Type B pancreatic cell (in vitro differentiated cells): ENCODE data around the gene EDIL3. TPM values are rescaled to one million over a fixed set of nuclear protein-coding genes. Genes with fewer than 3 reads are reported as not detected.

Source experiments
- DNase-seq: peaks from one replicate; pipeline ENCODE4 v3.0.0; 2021; ENCODE audit warnings: mixed read lengths; ENCODE audit not compliant: unreplicated experiment; ENCODE audit errors: extremely low spot score
- H3K27ac Mint-ChIP-seq: 2 replicates; pipeline ENCODE4 v1.8.0; 2021; ENCODE audit warnings: mild to moderate bottlenecking, mixed read lengths
- H3K27me3 Mint-ChIP-seq: 2 replicates; pipeline ENCODE4 v1.8.0; 2021; ENCODE audit warnings: mixed read lengths
- H3K36me3 Mint-ChIP-seq: 2 replicates; pipeline ENCODE4 v1.8.0; 2021; ENCODE audit warnings: mixed read lengths
- H3K4me1 Mint-ChIP-seq: one replicate; pipeline ENCODE4 v1.8.0; 2021; ENCODE audit warnings: mixed read lengths; ENCODE audit not compliant: unreplicated experiment
- H3K4me3 Mint-ChIP-seq: 2 replicates; pipeline ENCODE4 v1.8.0; 2021; ENCODE audit warnings: mild to moderate bottlenecking, mixed read lengths
- H3K9me3 Mint-ChIP-seq: 2 replicates; pipeline ENCODE4 v1.8.0; 2021; ENCODE audit warnings: mixed read lengths
- total RNA-seq: library from RNA; stranded (reverse); gene quantifications from 2 replicates; pipeline ENCODE4 v1.2.1, GENCODE V29; 2021; ENCODE audit warnings: low replicate concordance
- TF ChIP-seq, protein P1 (sequence below): fragments of 200-600 bp; sonication (generic); conservative IDR thresholded peaks from 2 replicates; pipeline ENCODE4 v1.5.0; 2021; ENCODE audit warnings: antibody characterized with exemption, mild to moderate bottlenecking

The EDIL3 gene
- total RNA-seq, 1 donor from 2014 or later: 19.1 TPM

DNA sequence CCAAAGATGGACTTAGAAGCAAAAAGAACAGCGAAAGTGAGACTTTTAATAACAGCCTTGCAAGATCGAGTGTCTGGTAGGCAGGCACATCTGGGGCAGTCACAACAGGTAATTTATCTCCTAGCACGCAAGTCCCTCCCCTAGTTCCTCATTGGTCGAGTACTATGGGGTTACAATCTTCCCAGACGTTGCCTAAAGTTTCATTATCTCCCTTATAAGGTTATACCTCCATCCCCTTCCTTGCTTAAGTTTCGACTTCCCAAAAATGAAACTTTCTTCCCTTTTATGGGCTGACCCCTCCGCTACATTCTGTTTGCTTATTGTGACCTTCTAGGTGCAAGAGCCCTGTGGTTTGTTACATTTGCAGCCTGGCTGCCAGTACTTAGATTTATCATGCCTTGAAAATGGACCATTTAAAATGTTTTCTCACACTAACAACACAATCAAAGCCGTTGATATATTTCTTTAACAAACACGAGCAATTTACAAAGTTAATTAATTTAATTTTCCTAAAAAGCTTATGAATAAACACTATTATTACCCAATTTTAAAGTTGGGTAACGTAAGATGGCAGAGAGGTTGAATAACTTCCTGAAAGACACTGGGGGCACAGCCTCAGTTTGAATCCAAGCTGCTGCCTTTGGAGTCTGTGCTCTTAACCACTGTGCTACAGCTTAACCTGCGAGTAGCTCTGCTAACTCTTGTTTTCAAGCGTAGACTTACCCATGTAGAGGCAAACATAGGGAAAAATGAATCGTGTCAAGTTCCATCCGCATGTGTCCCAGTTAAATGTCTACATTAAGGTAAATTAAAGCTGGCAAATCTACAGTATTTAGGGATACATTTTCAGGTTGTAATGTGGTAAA is 91.7 kb downstream of the EDIL3 start:
- Mint-ChIP-seq H3K27me3 (no peaks in the 10 kb centered on the region), H3K4me1 (no peaks in the 10 kb centered on the region), H3K9me3 (peaks cover 7% of the 10 kb centered on the region), H3K27ac (no peak overlapping the region), H3K36me3 (peaks cover 3% of the 10 kb centered on the region), H3K4me3 (no peak overlapping the region)
- DNase-seq: no peak
- TF ChIP-seq, protein P1, sequence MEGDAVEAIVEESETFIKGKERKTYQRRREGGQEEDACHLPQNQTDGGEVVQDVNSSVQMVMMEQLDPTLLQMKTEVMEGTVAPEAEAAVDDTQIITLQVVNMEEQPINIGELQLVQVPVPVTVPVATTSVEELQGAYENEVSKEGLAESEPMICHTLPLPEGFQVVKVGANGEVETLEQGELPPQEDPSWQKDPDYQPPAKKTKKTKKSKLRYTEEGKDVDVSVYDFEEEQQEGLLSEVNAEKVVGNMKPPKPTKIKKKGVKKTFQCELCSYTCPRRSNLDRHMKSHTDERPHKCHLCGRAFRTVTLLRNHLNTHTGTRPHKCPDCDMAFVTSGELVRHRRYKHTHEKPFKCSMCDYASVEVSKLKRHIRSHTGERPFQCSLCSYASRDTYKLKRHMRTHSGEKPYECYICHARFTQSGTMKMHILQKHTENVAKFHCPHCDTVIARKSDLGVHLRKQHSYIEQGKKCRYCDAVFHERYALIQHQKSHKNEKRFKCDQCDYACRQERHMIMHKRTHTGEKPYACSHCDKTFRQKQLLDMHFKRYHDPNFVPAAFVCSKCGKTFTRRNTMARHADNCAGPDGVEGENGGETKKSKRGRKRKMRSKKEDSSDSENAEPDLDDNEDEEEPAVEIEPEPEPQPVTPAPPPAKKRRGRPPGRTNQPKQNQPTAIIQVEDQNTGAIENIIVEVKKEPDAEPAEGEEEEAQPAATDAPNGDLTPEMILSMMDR: no peak

DNA sequence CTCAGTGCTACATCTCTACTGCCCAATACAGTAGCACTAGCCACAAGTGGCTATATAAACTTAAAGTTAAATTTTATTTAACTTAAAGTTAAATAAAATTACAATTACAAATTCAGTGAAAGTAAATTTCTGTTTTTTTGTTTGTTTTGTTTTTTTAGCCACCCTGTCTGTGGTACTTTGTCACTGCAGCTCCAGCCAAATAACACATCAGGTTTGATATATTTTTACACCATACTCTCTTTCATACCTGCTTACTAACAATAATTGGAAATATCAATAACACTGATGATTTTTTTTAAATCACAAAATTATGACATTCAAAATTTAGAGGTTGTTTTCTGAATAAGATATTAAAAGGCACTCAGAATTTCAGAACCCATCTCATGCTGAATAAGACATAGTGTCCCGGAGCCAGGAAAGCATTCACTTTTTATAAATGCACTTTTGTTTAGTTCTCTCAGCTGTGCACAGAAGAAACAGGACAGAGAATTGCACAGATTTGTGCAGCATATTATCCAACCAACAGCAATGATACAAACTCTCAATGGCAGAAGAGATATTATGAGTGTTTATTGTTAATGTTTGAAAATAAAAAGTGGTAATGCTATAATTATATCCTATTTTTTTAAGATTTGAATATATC is 92.6 kb downstream of the EDIL3 start:
- Mint-ChIP-seq H3K36me3 (peaks cover under 1% of the 10 kb centered on the region), H3K9me3 (peaks cover 4% of the 10 kb centered on the region), H3K27me3 (no peaks in the 10 kb centered on the region), H3K4me3 (no peak overlapping the region), H3K4me1 (no peaks in the 10 kb centered on the region), H3K27ac (no peak overlapping the region)
- no peak for DNase-seq
- TF ChIP-seq, protein P1: peak; percentile 46

DNA sequence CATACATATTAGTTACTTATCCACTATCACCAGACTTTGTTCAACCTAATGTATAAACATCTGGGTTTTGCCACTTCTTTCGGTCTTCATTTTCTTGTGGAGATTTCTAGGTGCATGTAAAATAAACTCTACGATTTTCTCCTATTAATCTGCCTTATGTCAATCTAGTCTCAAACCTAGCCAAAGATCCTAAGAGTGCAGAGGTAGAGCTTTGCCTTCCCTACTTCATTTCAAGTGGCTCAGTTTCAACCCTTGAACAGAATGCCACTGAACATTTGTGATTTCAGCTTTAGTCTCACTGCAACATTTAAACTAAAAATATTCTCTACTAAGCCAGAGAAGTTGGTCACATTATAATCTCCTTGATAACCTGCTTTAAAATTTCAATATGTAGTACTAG is 94.0 kb downstream of the EDIL3 start:
- Mint-ChIP-seq H3K4me3 (no peak overlapping the region), H3K27ac (no peak overlapping the region)

DNA sequence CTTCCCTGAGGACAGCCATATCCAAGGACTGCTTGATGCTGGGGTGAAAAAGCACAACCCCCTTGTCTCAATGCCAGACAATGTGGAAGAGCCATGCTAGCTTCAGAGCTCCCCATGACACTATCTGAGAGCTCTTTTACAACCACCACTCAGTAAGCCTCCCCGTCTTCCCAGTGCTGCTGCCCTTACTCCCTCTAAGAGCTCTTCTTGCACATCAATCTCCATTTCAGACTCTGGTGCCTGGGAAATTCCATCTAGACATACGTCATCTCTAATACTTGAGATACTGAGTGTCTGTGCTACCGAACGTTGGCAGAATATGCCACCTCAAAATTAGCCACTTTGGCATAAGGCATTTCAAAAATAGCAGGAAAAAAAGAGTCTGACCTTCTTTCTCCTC is 94.5 kb downstream of the EDIL3 start:
- H3K27me3 Mint-ChIP-seq: no peaks in the 10 kb centered on the region
- no peak overlapping the region for H3K4me3 Mint-ChIP-seq
- peaks cover 3% of the 10 kb centered on the region for H3K9me3 Mint-ChIP-seq
- no peak for DNase-seq
- no peaks in the 10 kb centered on the region for H3K36me3 Mint-ChIP-seq
- H3K27ac Mint-ChIP-seq: no peak overlapping the region
- no peaks in the 10 kb centered on the region for H3K4me1 Mint-ChIP-seq
- TF ChIP-seq, protein P1: no peak

More for the DNA sequence above, 94.0 kb downstream of the EDIL3 start:
- TF ChIP-seq, protein P1: no peak
- Mint-ChIP-seq H3K36me3 (no peaks in the 10 kb centered on the region), H3K4me1 (no peaks in the 10 kb centered on the region), H3K9me3 (peaks cover 3% of the 10 kb centered on the region), H3K27me3 (no peaks in the 10 kb centered on the region)
- DNase-seq: no peak

DNA sequence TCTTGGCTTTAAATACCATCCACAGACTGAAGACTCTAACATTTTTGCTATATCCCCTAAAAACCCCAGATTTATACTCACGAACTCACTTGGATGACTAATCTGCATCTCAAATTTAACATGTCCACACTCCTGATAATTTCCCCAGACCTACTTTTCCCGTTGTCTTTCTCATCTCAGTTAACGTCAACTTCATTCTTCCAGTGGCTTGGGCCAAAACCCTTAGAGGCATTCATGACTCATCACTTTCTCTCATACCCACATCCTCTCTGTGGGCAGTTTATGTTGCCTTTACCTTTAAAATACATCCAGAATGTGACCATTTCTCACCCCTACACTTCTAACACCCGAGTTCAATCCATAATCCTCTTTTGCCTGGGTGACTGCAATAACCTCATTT is 96.7 kb downstream of the EDIL3 start:
- TF ChIP-seq, protein P1: no peak

More for the DNA sequence above, 96.7 kb downstream of the EDIL3 start:
- Mint-ChIP-seq H3K4me1 (no peaks in the 10 kb centered on the region), H3K27me3 (no peaks in the 10 kb centered on the region), H3K27ac (no peak overlapping the region), H3K4me3 (no peak overlapping the region), H3K9me3 (peaks cover 3% of the 10 kb centered on the region), H3K36me3 (no peaks in the 10 kb centered on the region)
- DNase-seq: no peak
